ENCODE measurements around the gene PTPN11. TPM values are rescaled to one million over a fixed set of nuclear protein-coding genes. Genes with fewer than 3 reads are reported as not detected.

Gene PTPN11
- polyA plus RNA-seq, 1 donor from 2014 or later, result 92.5 TPM

GRCh38 chr12:112532106-112532505 is 113.4 kb downstream of the PTPN11 start:
- Histone ChIP-seq H3K9me2 (ENCODE audit: insufficient read depth, low read length) (no peaks in the 10 kb centered on the region), H3K4me3 (ENCODE audit: low read length) (no peak overlapping the region), H2AFZ (ENCODE audit: low read depth, low read length) (no peak overlapping the region), H3K9me3 (ENCODE audit: low read length) (no peaks in the 10 kb centered on the region), H3K9ac (ENCODE audit: low read length) (no peak overlapping the region), H3K27ac (ENCODE audit: low read length) (no peak overlapping the region), H3K27me3 (ENCODE audit: insufficient read depth, low read depth, low read length) (no peaks in the 10 kb centered on the region), H3K79me2 (replicated peaks; ENCODE audit: insufficient read depth, low read length) (no peaks in the 10 kb centered on the region), H3K4me2 (ENCODE audit: low read length) (no peak overlapping the region), H3K36me3 (ENCODE audit: insufficient read depth, low read length) (no peaks in the 10 kb centered on the region), H4K20me1 (ENCODE audit: insufficient read depth) (no peaks in the 10 kb centered on the region), H3F3A (ENCODE audit: insufficient read depth, low read length, poor library complexity, severe bottlenecking) (no peaks in the 10 kb centered on the region)
- TF ChIP-seq EZH2 (IDR thresholded peaks at IDR 0.05; ENCODE audit: borderline replicate concordance, insufficient read depth, low read length, poor library complexity, severe bottlenecking) (no peak), SMC3 (conservative IDR thresholded peaks at IDR 0.05; ENCODE audit: poor library complexity) (no peak), EP300 (conservative IDR thresholded peaks at IDR 0.05; ENCODE audit: poor library complexity, severe bottlenecking) (no peak), POLR2AphosphoS5 (IDR thresholded peaks at IDR 0.05) (no peak), MXI1 (conservative IDR thresholded peaks at IDR 0.05; ENCODE audit: poor library complexity, severe bottlenecking) (no peak), RAD21 (conservative IDR thresholded peaks at IDR 0.05) (no peak), REST (IDR thresholded peaks at IDR 0.05; ENCODE audit: borderline replicate concordance) (no peak), TAF1 (IDR thresholded peaks at IDR 0.05; ENCODE audit: low read depth) (no peak), CTCF (IDR thresholded peaks at IDR 0.05; ENCODE audit: poor library complexity, severe bottlenecking) (no peak)

GRCh38 chr12:112533528-112533927 is 114.8 kb downstream of the PTPN11 start:
- H4K20me1 ChIP-seq (ENCODE audit: insufficient read depth), result no peaks in the 10 kb centered on the region
- no peaks in the 10 kb centered on the region for H3K27me3 ChIP-seq (ENCODE audit: insufficient read depth, low read depth, low read length)
- H3K4me3 ChIP-seq (ENCODE audit: low read length), result no peak overlapping the region
- no peak overlapping the region for H3K27ac ChIP-seq (ENCODE audit: low read length)
- H3F3A ChIP-seq (ENCODE audit: insufficient read depth, low read length, poor library complexity, severe bottlenecking), result no peaks in the 10 kb centered on the region
- H2AFZ ChIP-seq (ENCODE audit: low read depth, low read length), result no peak overlapping the region
- no peaks in the 10 kb centered on the region for H3K9me2 ChIP-seq (ENCODE audit: insufficient read depth, low read length)
- no peaks in the 10 kb centered on the region for H3K9me3 ChIP-seq (ENCODE audit: low read length)
- no peaks in the 10 kb centered on the region for H3K79me2 ChIP-seq (replicated peaks; ENCODE audit: insufficient read depth, low read length)
- no peak overlapping the region for H3K4me2 ChIP-seq (ENCODE audit: low read length)
- no peaks in the 10 kb centered on the region for H3K36me3 ChIP-seq (ENCODE audit: insufficient read depth, low read length)
- H3K9ac ChIP-seq (ENCODE audit: low read length), result no peak overlapping the region
- TF ChIP-seq CTCF (IDR thresholded peaks at IDR 0.05; ENCODE audit: poor library complexity, severe bottlenecking) (no peak), SMC3 (conservative IDR thresholded peaks at IDR 0.05; ENCODE audit: poor library complexity) (no peak), REST (IDR thresholded peaks at IDR 0.05; ENCODE audit: borderline replicate concordance) (no peak), TAF1 (IDR thresholded peaks at IDR 0.05; ENCODE audit: low read depth) (no peak), MXI1 (conservative IDR thresholded peaks at IDR 0.05; ENCODE audit: poor library complexity, severe bottlenecking) (no peak), POLR2AphosphoS5 (IDR thresholded peaks at IDR 0.05) (no peak), EP300 (conservative IDR thresholded peaks at IDR 0.05; ENCODE audit: poor library complexity, severe bottlenecking) (no peak), RAD21 (conservative IDR thresholded peaks at IDR 0.05) (no peak), EZH2 (IDR thresholded peaks at IDR 0.05; ENCODE audit: borderline replicate concordance, insufficient read depth, low read length, poor library complexity, severe bottlenecking) (no peak)
